ENCODE results near the gene C1QTNF8.
A peak's percentile ranks its signal among the peaks of the same experiment; 100 is the strongest.
"Not testable (repeated sequence)": the region's sequence is repeated elsewhere in the genome, so short reads cannot be mapped to it uniquely, and the experiment has no call there.

The C1QTNF8 gene

DNA sequence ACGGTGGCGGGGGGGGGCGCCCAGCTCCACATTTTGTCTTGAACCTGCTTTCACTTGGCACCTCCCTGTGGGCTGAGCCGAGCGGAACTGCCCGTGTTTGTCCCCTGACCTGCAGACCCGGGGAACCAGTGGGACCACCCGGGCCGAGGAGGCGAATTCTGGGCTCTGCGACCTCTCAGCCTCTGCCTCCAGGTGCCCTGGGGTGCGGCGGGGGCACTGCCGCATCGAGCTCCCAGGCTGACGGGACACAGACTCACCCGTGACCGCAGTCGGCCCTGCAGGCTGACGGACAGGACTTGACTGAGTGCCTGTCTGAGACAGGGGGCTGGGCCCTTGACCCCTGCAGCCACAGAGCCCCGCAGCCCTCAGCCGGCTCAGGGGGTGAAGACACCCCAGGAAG, 11.1 kb upstream of the C1QTNF8 start:
- no peak for DNase-seq

- DNase-seq, result no peak
Measured at GRCh38 chr16:1106659-1107058, 10.6 kb upstream of the C1QTNF8 start.

DNA sequence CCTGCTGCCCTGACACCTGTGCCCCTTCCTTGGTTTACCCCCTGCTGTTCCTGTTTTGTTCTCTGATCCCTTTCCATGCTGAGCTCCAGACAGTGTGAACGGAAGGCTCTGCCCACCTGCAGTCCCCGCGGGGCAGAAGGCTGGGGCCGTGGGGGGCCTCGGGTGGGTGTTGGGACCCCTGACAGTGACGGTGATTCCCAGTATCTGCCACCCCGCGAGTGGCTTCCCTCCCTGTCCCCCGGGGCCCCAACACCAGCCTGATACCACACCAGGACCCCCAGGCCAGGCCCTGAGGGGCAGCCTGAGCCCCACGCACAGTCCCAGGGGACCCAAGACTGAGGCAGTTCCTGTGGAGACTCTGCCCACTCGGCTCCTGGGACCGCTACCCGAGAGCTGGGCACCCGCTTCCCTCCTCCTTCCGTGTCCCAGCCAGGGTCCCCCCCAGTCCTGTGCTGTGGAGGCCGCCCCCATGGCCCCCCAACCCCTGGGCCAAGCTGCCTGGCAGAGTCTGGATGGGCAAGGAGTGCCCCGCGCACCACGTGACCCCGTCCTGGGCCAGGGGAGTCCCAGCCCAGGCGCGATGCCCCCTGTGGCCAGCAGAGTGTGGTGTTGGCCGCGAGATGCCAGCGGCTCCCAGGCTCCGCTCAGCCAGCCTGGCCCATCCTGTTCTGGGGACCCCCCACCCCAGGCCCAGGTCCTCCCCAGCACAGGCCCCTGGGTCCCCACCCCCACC, 10.0 kb upstream of the C1QTNF8 start:
- DNase-seq, result peak; percentile 53

DNA sequence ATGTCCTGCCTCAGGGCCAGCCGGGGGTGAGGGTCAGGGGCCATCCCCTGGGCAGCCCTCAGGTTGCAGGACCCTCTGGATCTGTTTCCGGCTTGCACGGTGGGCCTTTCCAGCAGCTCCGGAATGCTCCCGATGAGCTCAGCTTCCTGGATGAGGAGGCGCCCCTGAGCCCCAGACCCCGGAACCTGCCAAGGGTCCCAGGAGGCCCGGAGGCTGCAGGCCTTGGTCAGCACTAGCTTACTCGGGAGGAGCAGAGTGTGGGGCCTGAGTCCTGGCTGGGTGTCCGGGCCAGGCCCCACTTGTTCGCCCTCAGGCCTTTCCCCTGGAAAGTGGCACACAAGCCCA, 7.6 kb upstream of the C1QTNF8 start:
- no peak for DNase-seq

DNA sequence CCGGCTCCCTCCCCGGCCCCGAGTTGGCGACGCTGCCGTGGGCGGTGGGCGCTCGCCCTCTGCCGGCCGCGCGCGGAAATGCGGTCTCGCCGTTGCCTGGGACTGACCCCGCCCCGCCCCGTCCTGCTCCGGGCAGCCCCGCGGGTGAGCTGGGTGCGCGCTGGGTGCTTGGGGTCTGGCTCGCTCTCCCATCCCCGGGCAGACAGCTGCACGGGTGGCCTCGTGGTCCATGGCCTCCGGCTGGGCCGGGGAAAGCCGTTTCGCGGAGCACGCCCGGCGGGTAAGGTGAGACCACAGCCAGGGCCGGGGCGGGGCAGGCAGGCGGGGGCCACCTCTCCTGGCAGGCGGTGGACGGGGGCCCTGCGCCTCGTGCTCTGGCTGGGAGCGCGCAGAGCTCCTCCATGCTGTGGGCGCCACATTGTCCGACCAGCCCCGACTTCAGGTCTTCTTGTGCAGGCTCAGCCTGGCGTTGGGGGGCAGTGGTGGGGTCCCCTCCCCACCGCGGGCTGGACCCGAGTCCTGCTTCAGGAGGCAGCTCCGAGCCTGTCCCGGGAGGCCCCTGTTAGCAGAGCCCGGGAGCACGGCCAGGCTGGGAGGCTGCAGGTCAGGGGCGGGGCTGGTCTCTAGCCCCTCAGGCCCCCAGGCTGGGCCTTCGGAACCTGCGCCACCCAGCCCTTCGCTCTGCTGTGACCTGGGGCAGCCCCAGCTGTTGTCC, 7.0 kb upstream of the C1QTNF8 start:
- peak; percentile 24 for DNase-seq

DNA sequence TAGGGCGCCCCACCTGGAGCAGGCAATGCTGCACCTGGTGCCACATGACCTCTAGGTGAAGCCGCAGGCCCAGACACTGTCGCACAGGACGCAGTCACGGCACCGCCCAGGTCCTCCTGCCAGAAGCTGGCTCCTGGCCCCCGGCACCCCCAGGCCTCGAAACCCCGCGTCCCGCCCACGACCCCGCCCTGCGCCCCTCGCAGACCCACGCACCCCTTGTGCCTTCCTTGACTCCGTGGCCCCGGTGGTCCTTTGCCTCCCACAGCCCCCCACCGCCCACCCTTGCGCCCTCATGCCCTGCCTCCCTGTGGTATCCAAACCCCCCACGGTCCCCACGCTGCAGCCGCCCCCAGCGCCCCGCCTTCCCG, 6.3 kb upstream of the C1QTNF8 start:
- no peak for DNase-seq

- no peak for DNase-seq
Measured at GRCh38 chr16:1101573-1102332, 5.7 kb upstream of the C1QTNF8 start.

DNA sequence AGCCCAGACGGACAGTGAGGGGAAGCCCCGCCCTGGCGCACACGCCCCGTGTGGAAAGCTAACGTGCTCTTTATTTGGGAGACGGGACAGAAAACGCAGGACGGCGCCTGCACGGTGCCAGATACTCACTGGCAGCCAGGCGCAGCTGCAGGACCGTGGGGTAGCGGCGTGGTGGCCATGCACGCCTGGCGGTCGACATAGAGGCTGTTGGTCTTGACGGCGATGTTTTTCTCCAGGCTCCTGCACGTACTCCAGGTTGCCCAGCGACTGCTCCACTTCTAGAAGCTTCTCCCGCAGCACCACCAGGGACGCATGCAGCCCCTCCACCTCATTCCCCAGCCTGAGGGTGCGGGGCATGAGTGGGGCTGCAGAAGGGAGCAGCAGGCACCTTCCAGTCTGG, 5.1 kb upstream of the C1QTNF8 start:
- DNase-seq, result no peak

GRCh38 chr16:1100084-1100800, 4.2 kb upstream of the C1QTNF8 start:
- no peak for DNase-seq

- DNase-seq, result no peak
Measured at GRCh38 chr16:1099189-1100083, 3.4 kb upstream of the C1QTNF8 start.

GRCh38 chr16:1098266-1098991, 2.4 kb upstream of the C1QTNF8 start:
- DNase-seq, result no peak

DNA sequence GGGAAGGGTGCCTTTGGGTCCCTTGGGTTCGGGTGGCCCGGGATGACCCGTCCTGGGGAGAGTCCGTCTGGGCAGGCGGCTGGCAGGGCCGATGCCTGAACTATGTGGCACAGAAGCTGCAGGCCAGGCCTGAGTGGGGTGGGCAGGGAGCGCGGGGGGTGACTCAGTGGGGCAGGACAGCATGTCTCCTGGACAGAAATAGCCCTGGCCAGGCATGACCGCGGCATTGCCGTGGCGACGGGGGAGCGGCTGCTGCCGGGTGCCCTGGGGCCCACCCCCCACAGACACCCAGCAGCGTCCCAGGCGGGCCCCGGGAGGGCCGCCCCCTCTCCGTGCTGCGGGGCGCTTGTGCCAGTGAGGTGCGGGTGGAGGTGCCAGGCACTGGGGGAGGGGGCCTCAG, 1.8 kb upstream of the C1QTNF8 start:
- DNase-seq, result no peak

- DNase-seq, result no peak
Measured at GRCh38 chr16:1097156-1097555, 1.1 kb upstream of the C1QTNF8 start.

DNA sequence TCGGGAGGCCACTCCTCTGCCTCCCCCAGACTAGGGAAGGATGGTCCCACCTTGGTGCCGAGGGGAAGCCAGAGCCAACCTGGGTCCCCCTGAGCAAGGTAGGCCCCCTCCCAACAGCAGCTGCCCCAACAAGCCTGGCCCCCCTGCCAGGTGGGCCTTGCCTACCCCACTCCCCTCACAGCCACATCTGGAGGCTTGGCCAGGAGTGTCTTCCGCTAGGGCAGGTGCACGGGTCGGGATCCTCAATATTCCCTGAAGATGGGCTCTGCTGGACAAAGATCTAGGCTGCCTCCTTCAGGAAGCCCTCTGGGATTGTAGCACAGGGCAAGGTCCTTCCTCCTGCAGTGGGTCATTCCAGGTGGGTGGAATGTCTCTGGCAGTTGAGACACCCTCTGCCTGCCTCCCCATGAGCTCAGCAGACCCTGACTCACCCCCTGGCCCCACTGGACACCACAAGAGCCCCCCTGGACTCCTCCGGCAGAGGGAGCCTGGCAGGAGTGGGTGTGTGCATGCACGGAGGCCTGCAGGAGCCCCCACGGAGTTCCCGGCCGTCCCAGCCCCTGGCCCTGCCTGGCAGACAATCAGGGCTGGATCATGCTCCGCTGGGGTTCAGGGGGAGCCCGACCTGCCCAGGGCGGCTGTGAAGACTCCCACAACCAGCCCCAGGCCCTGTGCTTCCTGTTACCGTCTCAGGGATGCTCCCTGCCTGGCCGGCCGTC, 435 bp downstream of the C1QTNF8 start:
- no peak for DNase-seq

GRCh38 chr16:1094601-1095449, 1.2 kb downstream of the C1QTNF8 start:
- no peak for DNase-seq

DNA sequence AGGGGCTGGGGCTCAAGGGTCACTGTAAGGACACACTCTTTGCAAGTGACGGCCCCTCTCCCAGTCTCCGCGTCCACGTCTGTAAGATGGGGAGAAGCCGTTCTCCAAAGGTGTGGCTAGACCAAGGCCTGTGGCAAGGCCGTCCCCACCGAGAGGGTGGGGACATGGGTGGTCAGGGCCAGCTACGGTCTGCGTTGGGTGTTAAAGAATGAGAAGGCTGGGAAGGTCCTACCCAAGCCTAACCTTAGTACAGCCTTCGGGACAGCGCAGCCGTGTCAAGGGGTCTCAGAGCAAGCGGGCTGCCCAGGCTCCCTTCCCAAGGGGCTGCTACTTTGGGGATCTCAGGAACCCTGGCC, 1.9 kb downstream of the C1QTNF8 start:
- DNase-seq, result no peak

- peak; percentile 2 for DNase-seq
Measured at GRCh38 chr16:1093284-1094123, 2.5 kb downstream of the C1QTNF8 start.

GRCh38 chr16:1092685-1093283, 3.3 kb downstream of the C1QTNF8 start:
- DNase-seq, result not testable (repeated sequence)
